A549 (cell line): ENCODE data around the gene SPINDOC. TPM values are rescaled to one million over a fixed set of nuclear protein-coding genes. Genes with fewer than 3 reads are reported as not detected.

Source experiments
- ATAC-seq, 2 experiments: fragments of 200-7000 bp in 1 of 2; fragments of >200 bp in 1 of 2; cut with Nextera tagmentation in 1 of 2; cut with Tn5 transposase in 1 of 2; 3 replicates each; pipeline versions ENCODE4 v1.8.0 to v1.9.1; 2018 to 2020; ENCODE audit warnings: mild to moderate bottlenecking in 1 of 2, moderate library complexity in 1 of 2
- CTCF ChIA-PET: fragments of 300-600 bp; sonication (Branson Sonifier 250); formaldehyde crosslinking; extraction: SDS; loops from one replicate; lab custom pipeline; 2021; ENCODE audit warnings: antibody characterized with exemption, inconsistent platforms; lab: Yijun Ruan, JAX
- POLR2A ChIA-PET: fragments of 350-600 bp; formaldehyde crosslinking; extraction: SDS; loops from one replicate; lab custom pipeline; 2021; ENCODE audit warnings: antibody characterized with exemption, inconsistent platforms; lab: Yijun Ruan, JAX
- DNase-seq, 2 experiments: peaks; one replicate each; pipeline versions ENCODE4 v3.0.0 to v3.0.0-alpha.2; 2011 to 2016; ENCODE audit warnings: low read depth in 1 of 2, low spot score in 1 of 2
- FAIRE-seq: peaks from 2 replicates; lab custom pipeline; 2011; peaks lifted over from hg19 to GRCh38; lab: Jason Lieb, UNC
- H3K27ac ChIP-seq, 2 experiments: fragments of >200 bp; sonication (Bioruptor Twin); formaldehyde crosslinking; 3 replicates each; pipeline ENCODE4 v1.5.1; 2016 to 2017
- H3K4me1 ChIP-seq: fragments of >200 bp; sonication (Bioruptor Twin); formaldehyde crosslinking; 3 replicates; pipeline ENCODE4 v1.6.1; 2016
- H3K4me2 ChIP-seq: fragments of >200 bp; sonication (Bioruptor Twin); formaldehyde crosslinking; 3 replicates; pipeline ENCODE4 v1.6.1; 2016
- H3K4me3 ChIP-seq: fragments of >200 bp; sonication (Bioruptor Twin); formaldehyde crosslinking; 3 replicates; pipeline ENCODE4 v1.5.1; 2016
- H3K9me3 ChIP-seq: fragments of >200 bp; sonication (Bioruptor Twin); formaldehyde crosslinking; 3 replicates; pipeline ENCODE4 v1.6.1; 2016
- ATOH8 ChIP-seq: fragments of 250-450 bp; sonication (Bioruptor Pico); IDR thresholded peaks from 2 replicates; pipeline ENCODE4 v1.5.0; 2020; ENCODE audit warnings: low read depth, mild to moderate bottlenecking, moderate library complexity
- BCL3 ChIP-seq: fragments of >200 bp; sonication (Bioruptor Twin); formaldehyde crosslinking; IDR thresholded peaks from 3 replicates; pipeline ENCODE4 v1.6.1; 2016
- CBX2 ChIP-seq: fragments of 200-600 bp; sonication (generic); IDR thresholded peaks from 2 replicates; pipeline ENCODE4 v1.6.1; 2016; ENCODE audit warnings: low read depth, mild to moderate bottlenecking, borderline replicate concordance
- EHF ChIP-seq: fragments of 250-450 bp; sonication (Bioruptor Pico); IDR thresholded peaks from 2 replicates; pipeline ENCODE4 v1.5.0; 2020; ENCODE audit warnings: mild to moderate bottlenecking
- ELK1 ChIP-seq: fragments of 150-350 bp; IDR thresholded peaks from 2 replicates; pipeline ENCODE4 v1.6.1; 2014; ENCODE audit warnings: low read depth, mild to moderate bottlenecking, low read length
- ESRRA ChIP-seq: fragments of 150-350 bp; IDR thresholded peaks from 2 replicates; pipeline ENCODE4 v1.6.1; 2014; ENCODE audit warnings: mild to moderate bottlenecking, low read length, borderline replicate concordance
- FOXS1 ChIP-seq: fragments of 250-450 bp; sonication (Bioruptor Pico); IDR thresholded peaks from 2 replicates; pipeline ENCODE4 v1.5.0; 2020; ENCODE audit warnings: mild to moderate bottlenecking, moderate library complexity
- GATA3 ChIP-seq: IDR thresholded peaks from 2 replicates; pipeline ENCODE4 v1.6.1; 2012; ENCODE audit warnings: borderline replicate concordance
- HES2 ChIP-seq: fragments of >200 bp; sonication (Bioruptor Twin); formaldehyde crosslinking; IDR thresholded peaks from 2 replicates; pipeline ENCODE4 v1.6.1; 2016
- HEYL ChIP-seq: fragments of 250-450 bp; sonication (Bioruptor Pico); IDR thresholded peaks from 2 replicates; pipeline ENCODE4 v1.8.0; 2021; ENCODE audit warnings: mild to moderate bottlenecking, moderate library complexity
- HMGXB4 ChIP-seq: fragments of 250-450 bp; sonication (Bioruptor Pico); IDR thresholded peaks from 2 replicates; pipeline ENCODE4 v1.5.0; 2021; ENCODE audit warnings: mild to moderate bottlenecking, moderate library complexity, borderline replicate concordance
- JUNB ChIP-seq: fragments of >200 bp; sonication (Bioruptor Twin); formaldehyde crosslinking; IDR thresholded peaks from 2 replicates; pipeline ENCODE4 v1.6.1; 2016
- MAFK ChIP-seq: fragments of 450-650 bp; IDR thresholded peaks from 2 replicates; pipeline ENCODE4 v1.6.1; 2014; ENCODE audit not compliant: partially characterized antibody
- MYC ChIP-seq: IDR thresholded peaks from 2 replicates; pipeline ENCODE4 v1.6.1; 2012; ENCODE audit warnings: mild to moderate bottlenecking, inconsistent platforms, low read length, improper control_type of control experiment, borderline replicate concordance
- NR3C1 ChIP-seq: fragments of >200 bp; sonication (Bioruptor Twin); formaldehyde crosslinking; IDR thresholded peaks from 3 replicates; pipeline ENCODE4 v1.6.1; 2017
- PBX3 ChIP-seq: IDR thresholded peaks from 2 replicates; pipeline ENCODE4 v1.6.1; 2012
- POLR2A ChIP-seq: IDR thresholded peaks from 2 replicates; pipeline ENCODE4 v1.6.1; 2012; ENCODE audit warnings: mild to moderate bottlenecking, low read length
- RNF2 ChIP-seq: fragments of 200-600 bp; sonication (generic); IDR thresholded peaks from 2 replicates; pipeline ENCODE4 v1.6.1; 2016; ENCODE audit warnings: low read depth, mild to moderate bottlenecking, antibody characterized with exemption, moderate library complexity, borderline replicate concordance
- SREBF2 ChIP-seq: fragments of 450-650 bp; IDR thresholded peaks from 2 replicates; pipeline ENCODE4 v1.6.1; 2014; ENCODE audit warnings: mild to moderate bottlenecking, moderate library complexity
- TP53 ChIP-seq: fragments of 250-450 bp; sonication (Bioruptor Pico); IDR thresholded peaks from 2 replicates; pipeline ENCODE4 v1.5.0; 2021; ENCODE audit warnings: mild to moderate bottlenecking, moderate library complexity
- USF2 ChIP-seq: fragments of 450-650 bp; IDR thresholded peaks from 2 replicates; pipeline ENCODE4 v1.6.1; 2014; ENCODE audit warnings: antibody characterized with exemption
- ZFP36 ChIP-seq: fragments of 450-650 bp; IDR thresholded peaks from 2 replicates; pipeline ENCODE4 v1.6.1; 2014; ENCODE audit warnings: borderline replicate concordance; ENCODE audit not compliant: partially characterized antibody
- WGBS: methylation state at CpG from one replicate; pipeline ENCODE4 v1.1.6; 2017; ENCODE audit errors: missing lambda C conversion rate; 5-methylcytosine and 5-hydroxymethylcytosine counted together
- polyA plus RNA-seq, 4 experiments: library from polyadenylated mRNA; depleted of rRNA in 3 of 4; stranded (reverse); fragments of >200 nt; fragmentation: RNase III in 1 of 4; extraction: RNeasy Plus Mini Kit Qiagen cat#74134 plus additional on column Dnase treatment in 1 of 4; gene quantifications; 2 replicates in 3 of 4; 3 replicates in 1 of 4; pipeline ENCODE4 v1.2.3, GENCODE V29; 2011 to 2017

The SPINDOC gene
- polyA plus RNA-seq, 2 of the 4 experiments (the other 2 are of a cell fraction), result 17.6 to 34.8 TPM

- H3K4me1 ChIP-seq, result peaks cover 29% of the 10 kb centered on the region
- 51% methylated on average over 5 of the region's 5 CpGs for WGBS
- TF ChIP-seq BCL3 (no peak), SREBF2 (no peak), ZFP36 (no peak), ELK1 (no peak), HES2 (no peak), HMGXB4 (CRISPR knock-in tag) (no peak), JUNB (no peak), MYC (no peak), EHF (CRISPR knock-in tag) (no peak), MAFK (no peak), PBX3 (no peak), FOXS1 (no peak), ATOH8 (CRISPR knock-in tag) (no peak), POLR2A (no peak), NR3C1 (no peak), GATA3 (no peak), ESRRA (no peak), HEYL (no peak)
- TF ChIP-seq, all 56 proteins: peak for 0
- ATAC-seq (no peak), FAIRE-seq (no peak), DNase-seq (no peak)
- Histone ChIP-seq H3K4me3 (no peak overlapping the region), H3K4me2 (peak overlapping the region; percentile 63; the same call in 1 of the 3 replicates), H3K27ac (peak overlapping the region; percentile 56 to 76; a peak in 4 of 6 replicates), H3K9me3 (no peaks in the 10 kb centered on the region)
- ChIA-PET POLR2A (interaction anchor here (1.0 kb wide), 1 partner anchor 69 kb away, joined by 9 read pairs; no protein-coding TSS in a partner anchor), CTCF (interaction anchor here (0.7 to 7.5 kb wide), 64 partner anchors 8 to 438 kb away, joined by 3 to 236 read pairs (median 6); partner anchors contain the start of genes COX8A, NAA40, RCOR2 and ZFTA)
Observed at GRCh38 chr11:63837739-63838138, 24.5 kb downstream of the SPINDOC start.

GRCh38 chr11:63838150-63838677 lies 25.0 kb downstream of the SPINDOC start:
- no peak; a peak in 2 of 6 replicates for ATAC-seq
- CTCF ChIA-PET, result interaction anchor here (0.7 to 7.5 kb wide), 45 partner anchors 11 to 437 kb away, joined by 3 to 236 read pairs (median 6); partner anchors contain the start of genes COX8A, RCOR2 and ZFTA
- H3K4me2 ChIP-seq, result peak overlapping the region; percentile 63

More at GRCh38 chr11:63838150-63838677, 25.0 kb downstream of the SPINDOC start:
- DNase-seq, result no peak
- 54% methylated on average over 18 of the region's 18 CpGs for WGBS
- POLR2A ChIA-PET, result interaction anchor here (0.6 to 1.5 kb wide), 19 partner anchors 8 to 108 kb away, joined by 3 to 13 read pairs (median 4); partner anchors contain the start of genes NAA40 and RCOR2
- TF ChIP-seq USF2 (peak; percentile 37; the same call in 1 of the 2 replicates), RNF2 (no peak), TP53 (CRISPR knock-in tag) (no peak), CBX2 (no peak)
- Histone ChIP-seq H3K4me3 (peak overlapping the region; percentile 20; the same call in 1 of the 3 replicates), H3K4me1 (peaks cover 32% of the 10 kb centered on the region), H3K9me3 (no peaks in the 10 kb centered on the region), H3K27ac (peak overlapping the region; percentile 56 to 76)
- FAIRE-seq, result no peak
